ENCODE results near the gene SLC9B1.

The SLC9B1 gene, protein sequence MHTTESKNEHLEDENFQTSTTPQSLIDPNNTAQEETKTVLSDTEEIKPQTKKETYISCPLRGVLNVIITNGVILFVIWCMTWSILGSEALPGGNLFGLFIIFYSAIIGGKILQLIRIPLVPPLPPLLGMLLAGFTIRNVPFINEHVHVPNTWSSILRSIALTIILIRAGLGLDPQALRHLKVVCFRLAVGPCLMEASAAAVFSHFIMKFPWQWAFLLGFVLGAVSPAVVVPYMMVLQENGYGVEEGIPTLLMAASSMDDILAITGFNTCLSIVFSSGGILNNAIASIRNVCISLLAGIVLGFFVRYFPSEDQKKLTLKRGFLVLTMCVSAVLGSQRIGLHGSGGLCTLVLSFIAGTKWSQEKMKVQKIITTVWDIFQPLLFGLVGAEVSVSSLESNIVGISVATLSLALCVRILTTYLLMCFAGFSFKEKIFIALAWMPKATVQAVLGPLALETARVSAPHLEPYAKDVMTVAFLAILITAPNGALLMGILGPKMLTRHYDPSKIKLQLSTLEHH

DNA sequence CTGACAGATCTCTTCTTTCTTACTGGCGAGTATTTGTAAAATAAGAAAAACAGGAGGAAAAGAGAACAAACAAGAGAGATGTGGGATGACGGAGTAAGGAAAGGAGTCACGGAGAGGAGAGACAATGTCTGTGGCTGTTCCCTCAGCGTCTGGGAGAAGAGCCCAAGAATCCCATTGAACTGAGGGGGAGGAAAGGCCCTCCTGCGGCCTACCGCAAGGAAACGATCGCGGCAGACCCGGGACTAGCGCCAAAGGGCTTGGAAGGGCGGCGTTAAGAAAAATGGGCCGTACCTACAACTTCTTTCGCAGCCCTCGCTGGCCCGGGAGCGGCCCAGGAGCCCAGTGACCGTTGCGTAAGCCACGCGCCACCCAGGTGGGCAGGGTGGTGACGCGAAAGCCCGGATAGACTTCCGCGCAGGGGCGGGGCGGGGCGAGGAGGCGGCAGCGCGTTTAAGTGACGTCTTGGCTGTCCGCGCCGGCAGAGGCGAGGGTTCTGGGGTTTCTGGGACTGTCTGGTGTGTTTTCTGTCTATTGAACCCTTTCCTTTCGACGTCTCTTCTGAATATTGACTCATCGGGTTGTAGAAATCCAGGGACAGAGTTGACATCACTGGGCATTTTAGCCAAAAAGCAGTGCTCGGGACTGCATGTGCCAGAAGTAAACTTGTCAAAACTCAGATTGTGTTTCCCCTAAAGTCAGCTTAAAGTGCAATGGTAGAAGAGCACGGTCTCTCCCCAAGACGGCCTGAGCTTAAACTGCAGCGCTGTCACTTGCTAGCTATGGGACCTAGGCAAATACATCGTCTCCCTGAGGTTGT is at the start of gene SLC9B1:
TSS of gene SLC9B1 (minus strand) at position 398 of the 817 bp plus-strand sequence. CDS start 27,994 bp downstream, outside the sequence.
- Histone ChIP-seq H3K79me2 (ENCODE audit: control insufficient read depth, low read length) (peaks cover 7% of the 10 kb centered on the region), H3K27me3 (ENCODE audit: control insufficient read depth, low read length) (no peaks in the 10 kb centered on the region), H3K4me2 (ENCODE audit: low read length) (peak within 1 kb of the TSS; percentile 84), H3K4me1 (ENCODE audit: control insufficient read depth, low read length) (peaks cover 25% of the 10 kb centered on the region), H3K9me2 (replicated peaks; ENCODE audit: control insufficient read depth, low read length) (no peaks in the 10 kb centered on the region), H3K36me3 (ENCODE audit: control insufficient read depth, low read length) (peaks cover 8% of the 10 kb centered on the region; the same call in 1 of the 2 replicates), H3K4me3 (ENCODE audit: low read length) (peak within 1 kb of the TSS; percentile 92), H3K27ac (ENCODE audit: low read depth, low read length) (peak within 1 kb of the TSS; percentile 52), H4K20me1 (ENCODE audit: control insufficient read depth, insufficient read depth, low read depth, low read length) (no peaks in the 10 kb centered on the region), H3F3A (ENCODE audit: control insufficient read depth, insufficient read depth) (0 out of 2 replicates have a peak, but pooled peaks cover 4% of the 10 kb centered on the region), H3K9me3 (ENCODE audit: control insufficient read depth, insufficient read depth, low read length) (peaks cover 8% of the 10 kb centered on the region; the same call in 1 of the 2 replicates)
- TF ChIP-seq EZH2phosphoT487 (IDR thresholded peaks at IDR 0.05; ENCODE audit: borderline replicate concordance, low read length) = no peak
- TF ChIP-seq, protein P1, sequence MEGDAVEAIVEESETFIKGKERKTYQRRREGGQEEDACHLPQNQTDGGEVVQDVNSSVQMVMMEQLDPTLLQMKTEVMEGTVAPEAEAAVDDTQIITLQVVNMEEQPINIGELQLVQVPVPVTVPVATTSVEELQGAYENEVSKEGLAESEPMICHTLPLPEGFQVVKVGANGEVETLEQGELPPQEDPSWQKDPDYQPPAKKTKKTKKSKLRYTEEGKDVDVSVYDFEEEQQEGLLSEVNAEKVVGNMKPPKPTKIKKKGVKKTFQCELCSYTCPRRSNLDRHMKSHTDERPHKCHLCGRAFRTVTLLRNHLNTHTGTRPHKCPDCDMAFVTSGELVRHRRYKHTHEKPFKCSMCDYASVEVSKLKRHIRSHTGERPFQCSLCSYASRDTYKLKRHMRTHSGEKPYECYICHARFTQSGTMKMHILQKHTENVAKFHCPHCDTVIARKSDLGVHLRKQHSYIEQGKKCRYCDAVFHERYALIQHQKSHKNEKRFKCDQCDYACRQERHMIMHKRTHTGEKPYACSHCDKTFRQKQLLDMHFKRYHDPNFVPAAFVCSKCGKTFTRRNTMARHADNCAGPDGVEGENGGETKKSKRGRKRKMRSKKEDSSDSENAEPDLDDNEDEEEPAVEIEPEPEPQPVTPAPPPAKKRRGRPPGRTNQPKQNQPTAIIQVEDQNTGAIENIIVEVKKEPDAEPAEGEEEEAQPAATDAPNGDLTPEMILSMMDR (IDR thresholded peaks at IDR 0.05; ENCODE audit: low read depth, low read length, poor library complexity, severe bottlenecking) = no peak

DNA sequence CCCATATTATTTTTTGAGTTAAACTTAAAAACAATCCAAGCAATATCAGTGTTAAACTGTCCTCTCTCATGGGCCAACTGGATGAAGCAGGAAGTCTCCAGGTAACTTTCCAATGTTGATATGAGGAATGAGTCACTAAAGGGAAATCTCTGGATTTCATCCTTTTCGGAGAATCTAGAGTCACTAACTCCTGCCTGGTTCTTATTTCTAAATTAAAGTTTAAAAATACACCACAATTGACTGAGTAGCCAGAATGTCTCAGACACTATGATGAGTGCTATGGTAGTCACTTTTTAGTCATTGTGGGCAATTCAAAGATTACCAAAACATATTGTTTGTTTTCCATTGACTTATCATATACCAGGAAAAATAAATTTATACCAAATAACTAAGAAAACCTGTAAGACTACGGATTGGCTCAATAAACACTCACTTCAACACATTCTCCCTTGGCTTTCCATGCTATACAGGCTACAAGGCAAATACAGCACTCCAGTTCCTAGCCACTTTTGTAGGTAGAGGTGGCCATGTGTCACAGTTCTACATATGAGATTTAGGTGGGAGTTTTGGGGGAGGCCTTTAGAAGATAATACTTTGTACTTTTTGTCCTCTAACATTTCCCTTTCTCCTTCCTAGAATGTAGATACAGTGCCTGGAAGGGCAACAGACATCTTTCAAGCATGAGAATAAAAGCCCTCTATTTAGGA is 48.5 kb upstream of the SLC9B1 start:
- no peaks in the 10 kb centered on the region for H3K27me3 ChIP-seq (ENCODE audit: control insufficient read depth, low read length)
- peaks cover 66% of the 10 kb centered on the region for H3K36me3 ChIP-seq (ENCODE audit: control insufficient read depth, low read length)
- no peaks in the 10 kb centered on the region for H3K9me3 ChIP-seq (ENCODE audit: control insufficient read depth, insufficient read depth, low read length)
- peaks cover 57% of the 10 kb centered on the region for H3K79me2 ChIP-seq (ENCODE audit: control insufficient read depth, low read length)
- H3K27ac ChIP-seq (ENCODE audit: low read depth, low read length) = no peak overlapping the region
- H4K20me1 ChIP-seq (ENCODE audit: control insufficient read depth, insufficient read depth, low read depth, low read length) = no peaks in the 10 kb centered on the region
- H3F3A ChIP-seq (ENCODE audit: control insufficient read depth, insufficient read depth) = 0 out of 2 replicates have a peak, but pooled peaks cover 2% of the 10 kb centered on the region
- H3K4me3 ChIP-seq (ENCODE audit: low read length) = no peak overlapping the region
- H3K4me2 ChIP-seq (ENCODE audit: low read length) = no peak overlapping the region
- TF ChIP-seq, protein P1 (IDR thresholded peaks at IDR 0.05; ENCODE audit: low read depth, low read length, poor library complexity, severe bottlenecking) = no peak
- TF ChIP-seq EZH2phosphoT487 (IDR thresholded peaks at IDR 0.05; ENCODE audit: borderline replicate concordance, low read length) = no peak
- H3K4me1 ChIP-seq (ENCODE audit: control insufficient read depth, low read length) = peaks cover 35% of the 10 kb centered on the region
- no peaks in the 10 kb centered on the region for H3K9me2 ChIP-seq (replicated peaks; ENCODE audit: control insufficient read depth, low read length)

DNA sequence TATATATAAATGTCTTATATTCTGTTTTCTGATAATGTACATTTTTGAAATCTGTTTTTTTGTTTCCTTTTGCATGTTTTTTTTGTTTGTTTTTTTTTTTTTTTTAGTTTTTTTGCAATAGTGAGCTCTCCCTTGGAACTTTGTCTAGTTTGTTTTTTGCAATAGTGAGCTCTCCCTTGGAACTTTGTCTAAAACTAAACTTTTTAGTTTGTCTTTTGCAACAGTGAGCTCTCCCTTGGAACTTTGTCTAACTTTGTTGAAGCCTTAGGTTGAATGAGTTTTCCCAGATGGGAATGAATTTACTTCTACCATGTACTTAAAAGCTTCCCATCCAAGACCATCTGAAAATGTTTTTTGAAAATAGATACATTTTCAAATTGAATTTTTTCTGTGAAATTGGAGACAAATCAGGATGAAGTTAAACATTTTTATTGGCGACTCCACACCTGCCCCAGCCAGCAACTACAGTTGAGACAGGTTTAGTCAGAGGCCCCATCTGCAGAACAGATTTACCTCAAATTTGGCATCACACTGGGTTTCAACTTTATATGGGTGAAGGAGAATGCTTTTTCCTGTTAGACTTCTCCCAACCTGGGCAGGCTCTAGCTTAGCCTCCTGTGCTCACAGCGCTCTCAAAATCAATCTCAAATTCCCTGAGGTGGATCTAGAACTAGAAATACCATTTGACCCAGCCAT is 41.1 kb upstream of the SLC9B1 start:
- Histone ChIP-seq H3F3A (ENCODE audit: control insufficient read depth, insufficient read depth) (peaks cover 5% of the 10 kb centered on the region; the same call in 1 of the 2 replicates), H4K20me1 (ENCODE audit: control insufficient read depth, insufficient read depth, low read depth, low read length) (no peaks in the 10 kb centered on the region), H3K4me2 (ENCODE audit: low read length) (no peak overlapping the region), H3K9me2 (replicated peaks; ENCODE audit: control insufficient read depth, low read length) (no peaks in the 10 kb centered on the region), H3K79me2 (ENCODE audit: control insufficient read depth, low read length) (no peaks in the 10 kb centered on the region), H3K27ac (ENCODE audit: low read depth, low read length) (no peak overlapping the region), H3K27me3 (ENCODE audit: control insufficient read depth, low read length) (no peaks in the 10 kb centered on the region), H3K4me3 (ENCODE audit: low read length) (no peak overlapping the region), H3K9me3 (ENCODE audit: control insufficient read depth, insufficient read depth, low read length) (no peaks in the 10 kb centered on the region), H3K36me3 (ENCODE audit: control insufficient read depth, low read length) (peaks cover 43% of the 10 kb centered on the region), H3K4me1 (ENCODE audit: control insufficient read depth, low read length) (no peaks in the 10 kb centered on the region)
- TF ChIP-seq EZH2phosphoT487 (IDR thresholded peaks at IDR 0.05; ENCODE audit: borderline replicate concordance, low read length) = no peak
- TF ChIP-seq, protein P1 (IDR thresholded peaks at IDR 0.05; ENCODE audit: low read depth, low read length, poor library complexity, severe bottlenecking) = no peak
